ENCODE measurements around the gene GPRIN3.
A peak's percentile ranks its signal among the peaks of the same experiment; 100 is the strongest.

Gene GPRIN3

GRCh38 chr4:89253935-89254334 lies 53.7 kb downstream of the GPRIN3 start:
- DNase-seq: no peak

DNA sequence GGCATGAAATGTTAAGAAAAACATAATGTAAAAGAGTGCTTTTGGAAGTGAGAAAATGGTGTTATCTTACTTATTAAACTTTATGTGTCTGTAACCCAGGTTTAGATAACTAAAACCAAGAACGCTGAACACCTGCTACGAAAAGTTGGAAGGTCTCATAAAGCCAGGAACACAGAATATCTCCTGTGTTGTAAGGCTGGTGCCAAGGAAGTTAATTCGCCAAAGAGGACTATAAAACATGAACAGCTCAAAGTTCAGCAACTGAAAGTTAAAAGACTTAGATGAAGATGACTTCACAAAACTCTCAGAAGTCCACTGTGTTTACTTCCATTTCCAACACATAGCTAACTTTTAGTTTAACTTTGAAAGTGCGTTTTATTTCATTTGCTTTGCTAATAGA lies 54.3 kb downstream of the GPRIN3 start:
- no peak for DNase-seq

- DNase-seq: no peak
Observed at GRCh38 chr4:89251396-89251795, 56.2 kb downstream of the GPRIN3 start.

DNA sequence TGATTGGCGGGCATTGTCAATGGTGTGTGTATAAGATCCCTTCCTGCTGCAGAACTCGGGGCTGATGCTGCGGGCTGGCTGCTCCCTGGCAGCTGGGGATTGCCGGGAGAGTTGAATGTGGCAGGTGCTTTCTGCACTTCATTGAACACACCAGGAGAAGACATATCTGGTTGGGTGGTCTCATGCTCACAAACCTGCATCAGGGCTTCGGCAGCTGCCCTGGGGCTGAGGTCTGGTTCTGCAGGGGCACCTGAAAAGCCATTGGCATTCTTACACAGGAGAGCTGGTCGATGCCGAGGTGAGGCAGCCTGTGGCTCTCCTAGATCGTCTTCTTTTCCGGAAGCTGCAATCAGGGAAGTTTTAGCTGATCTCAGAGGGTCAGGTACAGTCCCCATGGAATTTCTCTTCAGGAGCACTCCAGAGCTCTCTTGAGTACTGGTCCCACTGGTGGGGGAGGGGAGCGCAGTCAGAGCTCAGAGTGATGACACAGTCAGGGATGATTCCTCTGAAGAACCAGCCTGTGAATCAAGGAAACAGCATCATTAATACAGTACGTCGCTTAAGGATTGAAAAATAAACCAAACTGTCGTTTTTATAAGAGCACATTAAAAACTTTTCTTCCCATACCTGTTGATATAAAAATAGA lies 57.8 kb downstream of the GPRIN3 start:
- no peak for DNase-seq

GRCh38 chr4:89249313-89249712 lies 58.3 kb downstream of the GPRIN3 start:
- DNase-seq: no peak

DNA sequence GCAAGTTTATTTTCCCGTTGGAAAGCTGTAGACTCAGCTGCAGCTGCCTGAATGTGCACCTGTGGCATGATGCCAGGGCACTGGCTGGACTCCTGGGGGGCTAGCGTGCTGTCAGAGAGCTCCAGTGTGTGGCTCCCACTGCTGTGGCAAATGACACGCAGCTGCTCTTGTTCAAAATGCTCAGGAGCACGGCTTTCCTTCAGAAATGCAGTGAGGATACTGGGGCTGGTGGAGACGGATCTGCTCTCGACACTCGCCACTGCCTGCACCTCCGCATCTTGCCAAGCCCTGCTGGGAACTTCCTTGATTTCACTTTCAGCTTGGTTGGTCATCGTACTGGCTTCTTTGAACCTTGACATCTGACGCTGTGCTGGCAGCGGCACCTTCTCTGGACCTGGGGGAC lies 58.7 kb downstream of the GPRIN3 start:
- DNase-seq: no peak

DNA sequence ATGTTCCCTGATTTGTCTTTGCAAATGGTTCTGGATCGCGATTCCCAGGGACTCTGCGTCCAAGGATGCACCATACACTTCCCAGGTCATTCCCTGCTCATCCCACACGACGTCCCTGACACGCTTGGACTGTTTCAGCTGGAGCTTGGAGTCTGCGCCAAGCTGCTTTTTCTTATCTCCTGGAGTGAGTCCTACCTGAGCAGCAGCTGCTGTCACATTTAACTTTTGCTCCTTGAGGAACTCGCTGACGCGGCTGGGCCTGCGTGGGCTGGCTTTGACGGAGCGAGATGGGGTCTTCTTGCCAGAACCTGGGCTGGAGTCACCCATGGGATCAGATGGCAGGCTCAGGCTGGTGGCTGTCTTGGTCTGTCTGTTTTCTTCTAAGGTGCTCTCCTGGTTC lies 59.6 kb downstream of the GPRIN3 start:
- no peak for DNase-seq

- no peak for DNase-seq
Observed at GRCh38 chr4:89245459-89245858, 62.1 kb downstream of the GPRIN3 start.

DNA sequence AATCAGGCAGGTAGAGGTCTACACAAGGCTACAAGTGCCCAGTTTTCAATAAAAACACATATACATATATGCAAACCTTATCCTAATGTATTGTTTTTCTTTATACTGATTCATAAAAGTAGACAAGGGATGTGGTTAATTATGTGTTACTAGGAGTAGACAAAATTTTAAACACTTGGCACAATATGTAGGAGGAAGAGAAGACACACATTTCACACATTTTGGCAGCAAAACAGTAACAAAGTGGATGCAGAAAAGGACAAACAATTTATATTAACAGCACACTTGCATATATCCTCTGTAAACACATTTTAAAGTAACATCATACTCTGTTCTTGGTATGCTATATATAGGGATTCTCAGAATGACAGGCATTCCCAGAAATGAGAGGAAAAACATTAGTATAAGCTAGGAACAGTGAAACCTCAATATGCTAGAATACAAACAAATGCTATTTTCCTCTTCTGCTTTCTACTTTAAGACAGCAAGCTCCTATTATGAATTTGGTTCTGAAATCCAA lies 63.8 kb downstream of the GPRIN3 start:
- no peak for DNase-seq

DNA sequence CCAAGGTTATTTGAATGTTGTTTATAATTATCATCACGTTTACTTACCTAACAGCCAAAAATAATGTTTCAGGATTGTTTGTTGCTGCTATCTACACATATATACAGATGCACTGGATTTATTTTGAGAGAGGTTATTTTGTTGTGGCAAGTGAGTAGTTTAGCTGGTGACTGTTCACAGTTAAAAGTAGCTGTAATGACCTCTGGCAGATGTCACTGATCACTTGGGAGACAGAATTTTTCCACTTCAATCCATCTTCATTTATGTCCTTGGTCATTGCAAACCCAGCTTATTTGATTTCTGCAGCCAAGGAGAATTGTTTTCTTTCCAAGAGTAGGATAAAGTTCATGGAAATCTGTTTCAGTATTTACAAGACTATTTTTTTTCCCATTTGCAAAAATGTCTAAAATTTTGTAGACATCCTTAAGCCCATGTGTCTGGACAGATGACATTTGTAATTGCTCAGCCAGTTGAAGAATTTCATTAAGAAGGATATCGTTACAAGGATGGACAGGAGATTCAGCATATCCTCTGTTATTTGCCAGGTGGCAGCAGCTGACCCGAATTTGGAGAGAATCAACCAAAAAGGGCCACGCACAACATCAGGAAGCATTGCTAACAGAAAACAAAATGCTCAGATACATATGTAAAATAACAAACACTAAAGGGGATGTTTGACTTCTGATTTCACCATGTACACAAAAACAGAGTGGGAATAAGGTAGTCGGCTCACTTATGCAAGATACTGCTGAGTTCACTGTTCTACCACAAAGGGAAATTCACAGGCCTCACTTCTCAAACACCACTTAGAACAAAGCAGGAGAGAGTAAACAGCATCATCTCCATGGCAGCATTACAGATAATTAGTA lies 64.5 kb downstream of the GPRIN3 start:
- no peak for DNase-seq

DNA sequence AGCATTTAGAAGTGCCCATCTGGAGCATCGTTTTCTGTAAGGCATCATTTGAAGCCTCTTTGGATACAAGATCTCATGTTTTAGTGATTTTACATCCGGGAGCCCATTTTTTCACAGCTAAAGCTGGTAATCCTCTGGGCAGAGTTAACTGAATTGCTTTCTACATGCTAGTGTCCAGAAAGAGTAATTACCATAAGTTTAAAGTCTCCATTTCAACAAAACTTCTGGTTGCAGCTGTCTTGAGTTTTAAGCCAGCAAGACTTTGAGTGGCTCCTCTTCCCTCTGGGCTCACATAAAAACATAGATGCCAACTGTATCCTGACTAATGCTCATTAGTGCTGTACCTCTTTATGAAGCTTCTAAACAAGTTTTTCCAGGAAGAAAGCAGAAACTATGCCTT lies 65.4 kb downstream of the GPRIN3 start:
- no peak for DNase-seq

- DNase-seq: no peak
Observed at GRCh38 chr4:89230271-89230670, 77.3 kb downstream of the GPRIN3 start.

DNA sequence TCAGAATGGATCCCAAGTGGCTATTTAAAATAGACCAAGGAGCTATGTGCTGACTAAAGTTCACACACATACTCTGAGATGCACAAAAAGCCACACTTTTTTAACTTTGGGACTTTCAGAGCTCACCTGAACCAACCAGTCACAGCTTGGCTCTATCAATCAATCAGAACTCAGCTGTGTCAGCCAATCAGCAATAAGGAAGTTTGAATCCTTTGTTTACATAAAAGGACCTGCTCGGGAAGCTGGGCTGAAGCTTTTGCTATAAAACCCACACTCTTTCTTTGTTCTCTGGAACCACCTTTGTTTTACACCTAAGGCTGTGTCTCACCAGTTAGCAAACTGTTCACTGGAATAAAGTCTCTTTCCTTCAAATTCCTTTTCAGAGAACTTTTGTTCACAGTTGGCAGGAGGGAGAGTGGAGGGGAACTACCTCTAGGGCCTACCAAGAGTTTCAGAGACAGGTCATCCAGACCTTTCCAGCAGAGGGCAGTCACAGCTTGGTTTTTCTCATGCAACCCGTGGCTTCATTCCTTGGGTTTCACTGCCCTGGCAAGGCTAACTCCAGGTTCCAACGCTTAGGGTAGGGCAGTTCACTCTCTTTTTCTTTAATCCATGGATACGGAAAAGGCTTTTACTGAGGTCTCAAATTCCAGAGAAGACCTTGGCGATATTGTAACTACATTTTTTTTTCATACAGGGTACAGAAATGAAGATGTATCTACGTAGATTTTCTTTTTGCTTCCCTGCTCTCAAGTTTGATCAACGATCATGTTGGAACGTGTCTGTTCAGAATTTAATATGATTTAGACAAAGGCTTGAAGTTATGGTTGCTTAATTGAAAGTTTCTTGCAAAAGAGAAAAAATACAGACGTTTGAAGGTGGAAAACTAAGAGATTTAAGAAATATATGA lies 80.7 kb downstream of the GPRIN3 start:
- peak; percentile 77 to 84 for DNase-seq

DNA sequence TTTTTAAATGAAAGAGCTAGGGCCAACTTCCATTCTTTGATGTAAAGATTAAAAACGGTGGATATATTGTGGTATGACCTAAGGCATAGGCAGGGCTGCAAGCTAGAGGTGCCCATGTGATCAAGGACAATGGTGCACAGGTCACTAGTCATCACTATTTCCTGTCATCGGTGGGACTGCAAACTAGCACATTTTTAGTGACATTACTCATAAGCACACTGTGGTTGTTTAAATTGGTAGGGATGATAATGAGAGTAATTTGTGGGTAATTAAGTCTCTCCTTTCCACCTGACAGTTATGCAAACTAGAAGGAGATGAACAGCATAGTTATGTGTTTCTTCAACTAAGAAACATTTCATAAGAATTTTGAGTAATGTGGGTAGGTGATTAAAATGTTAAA lies 85.4 kb downstream of the GPRIN3 start:
- peak in 1 of 2 experiments; percentile 10 for DNase-seq

DNA sequence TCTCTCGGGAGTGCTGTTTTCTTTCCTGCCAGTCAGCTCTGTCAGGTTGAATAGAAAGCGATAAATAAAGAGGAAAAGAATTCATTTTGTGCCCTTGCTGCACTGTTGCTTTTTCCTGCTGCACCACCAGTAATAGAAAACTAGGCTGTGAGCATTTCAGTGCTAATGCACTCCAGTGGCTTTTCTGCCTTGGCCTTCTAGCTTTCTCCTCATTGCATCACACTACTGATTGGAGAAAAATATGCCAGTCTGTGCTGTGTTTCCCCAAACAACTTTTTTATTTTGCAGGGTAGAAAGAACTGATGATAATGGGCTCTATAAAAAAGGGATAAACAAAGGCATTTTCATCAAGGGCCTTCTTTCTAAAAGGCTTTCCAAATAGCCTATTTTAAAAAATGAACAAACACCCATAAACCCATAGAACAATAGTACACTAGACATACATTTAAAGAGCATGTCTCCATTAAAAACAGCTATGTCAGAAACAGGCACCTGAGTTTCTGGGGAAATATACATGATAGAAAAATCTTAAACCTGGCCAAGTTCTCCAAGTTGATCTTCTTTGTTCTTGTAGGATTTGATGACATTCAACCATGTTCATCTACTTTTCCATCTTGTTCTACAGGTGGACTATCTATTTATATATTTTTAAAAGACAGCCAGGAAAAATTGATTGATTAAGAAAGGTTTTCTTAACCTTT lies 86.3 kb downstream of the GPRIN3 start:
- no peak for DNase-seq

GRCh38 chr4:89218587-89218986 lies 89.0 kb downstream of the GPRIN3 start:
- DNase-seq: no peak

- no peak for DNase-seq
Observed at GRCh38 chr4:89217604-89218003, 90.0 kb downstream of the GPRIN3 start.

GRCh38 chr4:89216866-89217265 lies 90.7 kb downstream of the GPRIN3 start:
- no peak for DNase-seq

DNA sequence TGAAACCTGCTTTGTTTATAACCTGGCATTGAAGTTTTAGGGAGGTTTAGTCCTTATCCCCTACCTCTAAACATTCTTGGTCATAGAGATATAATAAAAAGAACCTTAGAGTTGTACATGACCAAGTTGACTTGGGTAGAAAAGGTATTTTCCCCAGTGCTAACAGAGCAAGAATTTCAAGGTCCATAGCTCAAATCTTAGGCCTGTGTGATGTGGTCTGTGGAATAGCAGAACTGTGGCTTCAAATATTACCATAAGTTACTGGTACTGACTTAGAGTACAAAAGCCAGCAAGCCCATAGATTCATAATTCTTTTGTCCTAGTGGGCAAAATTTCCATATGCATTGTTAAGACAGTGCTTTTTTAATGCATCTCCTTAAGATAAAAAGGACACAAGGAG lies 91.2 kb downstream of the GPRIN3 start:
- DNase-seq: no peak

DNA sequence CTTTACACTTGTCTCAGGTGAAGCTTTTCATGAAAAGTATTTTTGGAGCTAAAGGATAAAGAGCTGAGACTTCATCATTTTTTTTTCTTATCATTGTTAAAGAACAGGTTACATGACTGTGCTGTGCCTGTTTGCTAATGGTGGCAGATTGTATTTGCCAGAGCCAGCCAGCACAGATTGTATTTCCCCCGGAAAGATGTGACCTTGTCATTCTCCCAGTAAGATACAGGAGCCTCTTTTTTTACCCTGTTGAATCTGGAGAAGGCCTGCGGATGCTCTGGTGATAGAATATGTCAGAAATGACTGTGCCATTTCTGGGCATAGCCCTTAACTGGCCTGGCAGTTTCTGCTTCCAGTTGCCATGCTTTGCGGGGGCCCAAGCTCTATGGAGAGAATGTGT lies 91.9 kb downstream of the GPRIN3 start:
- DNase-seq: no peak

DNA sequence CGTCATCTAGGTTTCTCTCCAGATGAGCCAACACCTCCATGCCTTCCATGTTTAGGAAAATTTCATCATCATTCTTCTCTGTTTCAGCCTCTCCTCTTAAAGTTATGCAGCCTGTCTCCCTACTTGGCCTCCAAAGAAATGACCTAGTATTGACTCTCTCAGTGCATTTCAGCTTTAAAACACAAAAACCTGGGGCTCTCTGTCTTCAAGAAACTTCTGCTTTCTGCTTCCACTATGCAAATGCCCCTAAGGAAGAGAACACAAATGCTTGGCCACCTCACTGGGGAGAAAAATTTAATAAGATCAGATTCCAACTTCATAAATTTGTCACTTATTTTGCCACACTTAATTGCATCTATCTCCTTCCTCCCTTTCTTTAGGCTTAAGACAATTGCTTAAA lies 93.3 kb downstream of the GPRIN3 start:
- DNase-seq: no peak

GRCh38 chr4:89213382-89213701 lies 94.3 kb downstream of the GPRIN3 start:
- DNase-seq: no peak

Data from activated CD4-positive, alpha-beta T cell treated with anti-CD3 and anti-CD28 coated beads, Interleukin-2, amount 50 U/mL, for 48 hours (primary cell).